Dedifferentiated amniotic fluid mesenchymal stem cell (primary cell): ENCODE data around the gene TWIST2.

Source experiments
- DNase-seq: peaks from one replicate; pipeline ENCODE4 v3.0.0-alpha.2; 2016; ENCODE audit errors: extremely low spot score

The TWIST2 gene

GRCh38 chr2:238955648-238956531 is 108.0 kb downstream of the TWIST2 start:
- no peak for DNase-seq

GRCh38 chr2:238956676-238957075 is 108.8 kb downstream of the TWIST2 start:
- DNase-seq, result no peak
